HG03095 (cell line): ENCODE data around the gene GNA15.

Experiments used
- ATAC-seq: cut with Tn5 transposase; IDR thresholded peaks from one replicate; pipeline ENCODE4 v1.9.1; 2021; ENCODE audit warnings: moderate library complexity; ENCODE audit not compliant: unreplicated experiment

Gene GNA15

GRCh38 chr19:3203805-3204645, 68.2 kb downstream of the GNA15 start:
- ATAC-seq, result no peak

GRCh38 chr19:3204646-3205275, 68.9 kb downstream of the GNA15 start:
- ATAC-seq, result no peak

- ATAC-seq, result no peak
Observed at GRCh38 chr19:3206216-3206953, 70.6 kb downstream of the GNA15 start.

DNA sequence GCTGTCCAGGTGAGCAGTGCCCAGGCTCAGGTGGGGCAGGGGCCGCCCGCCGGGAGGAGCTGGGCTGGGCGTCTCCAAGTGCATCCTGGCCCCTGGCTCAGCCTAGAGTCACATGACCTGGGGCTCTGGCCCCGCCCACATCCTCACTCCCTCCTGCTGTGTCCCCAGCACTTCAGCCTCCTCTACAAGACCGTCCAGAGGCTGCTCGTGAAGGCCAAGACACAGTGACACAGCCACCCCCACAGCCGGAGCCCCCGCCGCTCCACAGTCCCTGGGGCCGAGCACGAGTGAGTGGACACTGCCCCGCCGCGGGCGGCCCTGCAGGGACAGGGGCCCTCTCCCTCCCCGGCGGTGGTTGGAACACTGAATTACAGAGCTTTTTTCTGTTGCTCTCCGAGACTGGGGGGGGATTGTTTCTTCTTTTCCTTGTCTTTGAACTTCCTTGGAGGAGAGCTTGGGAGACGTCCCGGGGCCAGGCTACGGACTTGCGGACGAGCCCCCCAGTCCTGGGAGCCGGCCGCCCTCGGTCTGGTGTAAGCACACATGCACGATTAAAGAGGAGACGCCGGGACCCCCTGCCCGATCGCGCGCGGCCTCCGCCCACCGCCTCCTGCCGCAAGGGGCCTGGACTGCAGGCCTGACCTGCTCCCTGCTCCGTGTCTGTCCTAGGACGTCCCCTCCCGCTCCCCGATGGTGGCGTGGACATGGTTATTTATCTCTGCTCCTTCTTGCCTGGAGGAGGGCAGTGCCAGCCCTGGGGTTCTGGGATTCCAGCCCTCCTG, 71.8 kb downstream of the GNA15 start:
- no peak for ATAC-seq

DNA sequence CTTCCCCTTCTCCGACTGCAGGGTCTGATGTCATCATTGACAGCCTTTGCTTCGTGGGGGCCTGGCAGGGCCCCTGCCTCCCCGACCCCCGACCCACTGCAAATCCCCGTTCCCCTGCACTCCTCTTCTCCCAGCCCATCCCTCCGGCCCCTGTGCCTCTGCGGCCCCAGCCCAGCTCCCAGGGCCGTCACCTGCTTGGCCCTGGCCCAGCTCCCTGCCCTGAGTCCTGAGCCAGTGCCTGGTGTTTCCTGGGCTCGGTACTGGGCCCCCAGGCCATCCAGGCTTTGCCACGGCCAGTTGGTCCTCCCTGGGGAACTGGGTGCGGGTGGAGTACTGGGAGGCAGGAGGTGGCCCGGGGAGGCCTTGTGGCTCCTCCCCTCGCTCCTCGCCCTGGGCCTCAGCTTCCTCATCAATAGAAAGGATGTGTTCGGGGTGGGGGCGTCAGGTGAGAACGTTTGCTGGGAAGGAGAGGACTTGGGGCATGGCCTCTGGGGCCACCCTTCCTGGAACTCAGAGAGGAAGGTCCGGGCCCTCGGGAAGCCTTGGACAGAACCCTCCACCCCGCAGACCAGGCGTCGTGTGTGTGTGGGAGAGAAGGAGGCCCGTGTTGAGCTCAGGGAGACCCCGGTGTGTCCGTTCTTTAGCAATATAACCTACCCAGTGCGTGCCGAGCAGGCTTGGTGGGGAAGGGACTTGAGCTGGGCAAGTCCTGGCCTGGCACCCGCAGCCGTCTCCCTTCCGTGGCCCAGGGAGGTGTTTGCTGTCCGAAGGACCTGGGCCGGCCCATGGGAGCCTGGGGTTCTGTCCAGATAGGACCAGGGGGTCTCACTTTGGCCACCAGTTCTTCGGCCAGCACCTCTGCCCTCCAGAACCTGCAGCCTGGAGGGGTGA, 72.7 kb downstream of the GNA15 start:
- no peak for ATAC-seq

GRCh38 chr19:3210347-3211017, 74.6 kb downstream of the GNA15 start:
- no peak for ATAC-seq

DNA sequence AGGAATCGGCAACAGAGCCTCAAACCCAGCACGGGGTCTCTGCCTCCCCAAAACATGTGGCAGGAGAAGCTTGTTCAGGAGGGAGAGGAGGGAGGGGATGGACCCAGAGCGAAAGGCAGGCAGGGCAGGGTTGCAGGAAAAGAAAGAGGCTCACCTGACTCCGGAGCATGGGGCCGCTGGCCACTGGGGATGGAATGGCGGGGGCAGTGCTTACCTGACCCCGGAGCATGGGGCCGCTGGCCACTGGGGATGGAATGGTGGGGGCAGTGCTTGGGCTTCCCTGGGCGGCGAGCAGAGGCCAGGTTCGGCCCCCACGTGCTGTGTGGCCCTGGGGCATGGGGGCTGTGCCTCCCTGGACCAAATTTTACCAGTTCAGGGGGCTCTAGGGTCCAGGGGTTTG, 75.4 kb downstream of the GNA15 start:
- ATAC-seq, result no peak

DNA sequence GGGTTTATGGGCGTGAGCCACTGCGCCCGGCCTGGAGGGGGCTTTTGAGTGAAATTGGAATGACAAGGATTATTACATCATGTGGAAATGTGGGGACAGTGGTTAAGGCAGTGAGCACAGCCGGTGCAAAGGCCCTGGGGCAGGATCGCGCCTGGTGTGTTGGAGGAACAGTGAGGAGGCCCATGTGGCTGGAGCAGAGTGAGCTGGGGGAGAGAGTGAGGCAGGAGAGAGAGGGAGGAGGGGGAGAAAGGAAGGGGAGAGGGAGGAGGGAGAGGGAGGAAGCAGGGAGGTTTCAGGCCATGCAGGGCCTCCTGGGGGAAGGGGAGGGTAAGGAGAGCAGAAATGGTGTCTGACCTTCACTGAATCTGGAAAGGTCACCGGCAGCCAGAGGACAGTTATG, 77.3 kb downstream of the GNA15 start:
- no peak for ATAC-seq
